K562 (cell line): ENCODE data around the gene TCF3.

Experiments used
- CEBPB ChIP-seq: fragments of 450-650 bp; IDR thresholded peaks from 2 replicates; pipeline ENCODE4 v1.6.1; 2016; ENCODE audit warnings: missing genetic modification characterization, missing compliant biosample characterization
- CXXC5 ChIP-seq: fragments of 250-450 bp; sonication (Bioruptor Pico); IDR thresholded peaks from 2 replicates; pipeline ENCODE4 v1.8.0; 2022; ENCODE audit warnings: inconsistent platforms, mild to moderate bottlenecking, moderate library complexity
- RFX5 ChIP-seq: IDR thresholded peaks from 2 replicates; pipeline ENCODE4 v1.6.1; 2011; ENCODE audit warnings: low read depth, mild to moderate bottlenecking, improper control_type of control experiment, low read length
- ZNF165 ChIP-seq: fragments of 250-450 bp; sonication (Bioruptor Pico); IDR thresholded peaks from 2 replicates; pipeline ENCODE4 v1.4.0; 2020; ENCODE audit warnings: borderline replicate concordance
- TF ChIP-seq, protein P1 (sequence below), 3 experiments: IDR thresholded peaks in 2 of 3; conservative IDR thresholded peaks in 1 of 3; 2 replicates each; pipeline ENCODE4 v1.5.1; 2011 to 2012; ENCODE audit warnings: low read length in 3 of 3, mild to moderate bottlenecking in 3 of 3, control low read depth in 2 of 3, improper control_type of control experiment in 1 of 3, inconsistent platforms in 1 of 3, low read depth in 1 of 3, mixed read lengths in 1 of 3, moderate library complexity in 1 of 3; ENCODE audit not compliant: insufficient read depth in 2 of 3
- TF ChIP-seq, protein P2 (sequence below): fragments of 450-650 bp; IDR thresholded peaks from 2 replicates; pipeline ENCODE4 v1.6.1; 2016; ENCODE audit warnings: borderline replicate concordance

DNA sequence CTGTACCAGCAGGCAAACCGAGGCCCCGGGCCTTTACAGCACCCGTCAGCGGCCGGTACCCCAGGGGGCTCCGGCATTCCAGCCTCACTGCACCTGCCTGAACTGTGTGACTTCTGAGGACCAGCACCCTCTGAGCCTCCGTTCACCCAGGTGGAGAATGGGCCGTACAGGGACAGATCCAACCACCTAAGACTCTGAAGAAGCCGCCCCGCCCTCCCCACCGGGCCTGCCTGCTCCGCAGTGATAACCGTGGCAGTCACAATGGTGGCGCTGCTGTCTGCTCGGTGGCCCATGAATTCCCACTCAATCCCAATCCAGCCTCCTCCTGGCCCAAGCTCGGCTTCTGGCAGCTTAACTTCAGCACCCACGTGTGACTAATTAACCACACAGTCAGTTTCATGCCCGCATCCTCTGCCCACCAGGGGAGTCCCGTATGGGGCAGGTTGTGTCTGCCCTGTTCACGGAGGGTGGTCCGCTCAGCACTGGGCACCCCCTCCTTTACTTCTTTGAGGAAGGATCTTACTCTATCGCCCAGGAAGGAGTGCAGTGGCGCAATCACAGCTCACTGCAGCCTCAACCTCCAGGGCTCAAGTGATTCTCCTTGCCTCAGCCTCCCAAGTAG is 3.4 kb downstream of the TCF3 start:
- TF ChIP-seq ZNF165 (CRISPR knock-in tag) (no peak), CXXC5 (CRISPR knock-in tag) (no peak), RFX5 (no peak), CEBPB (tag) (0 out of 2 replicates have a peak, but pooled peaks have one; percentile 23)
- TF ChIP-seq, protein P1, sequence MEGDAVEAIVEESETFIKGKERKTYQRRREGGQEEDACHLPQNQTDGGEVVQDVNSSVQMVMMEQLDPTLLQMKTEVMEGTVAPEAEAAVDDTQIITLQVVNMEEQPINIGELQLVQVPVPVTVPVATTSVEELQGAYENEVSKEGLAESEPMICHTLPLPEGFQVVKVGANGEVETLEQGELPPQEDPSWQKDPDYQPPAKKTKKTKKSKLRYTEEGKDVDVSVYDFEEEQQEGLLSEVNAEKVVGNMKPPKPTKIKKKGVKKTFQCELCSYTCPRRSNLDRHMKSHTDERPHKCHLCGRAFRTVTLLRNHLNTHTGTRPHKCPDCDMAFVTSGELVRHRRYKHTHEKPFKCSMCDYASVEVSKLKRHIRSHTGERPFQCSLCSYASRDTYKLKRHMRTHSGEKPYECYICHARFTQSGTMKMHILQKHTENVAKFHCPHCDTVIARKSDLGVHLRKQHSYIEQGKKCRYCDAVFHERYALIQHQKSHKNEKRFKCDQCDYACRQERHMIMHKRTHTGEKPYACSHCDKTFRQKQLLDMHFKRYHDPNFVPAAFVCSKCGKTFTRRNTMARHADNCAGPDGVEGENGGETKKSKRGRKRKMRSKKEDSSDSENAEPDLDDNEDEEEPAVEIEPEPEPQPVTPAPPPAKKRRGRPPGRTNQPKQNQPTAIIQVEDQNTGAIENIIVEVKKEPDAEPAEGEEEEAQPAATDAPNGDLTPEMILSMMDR (IDR thresholded peaks at IDR 0.05 in 2 of 3, conservative IDR thresholded peaks at IDR 0.05 in 1 of 3; ENCODE audit: insufficient read depth in 2 of 3, low read depth in 1 of 3, low read length in 3 of 3): no peak
- TF ChIP-seq, protein P2, sequence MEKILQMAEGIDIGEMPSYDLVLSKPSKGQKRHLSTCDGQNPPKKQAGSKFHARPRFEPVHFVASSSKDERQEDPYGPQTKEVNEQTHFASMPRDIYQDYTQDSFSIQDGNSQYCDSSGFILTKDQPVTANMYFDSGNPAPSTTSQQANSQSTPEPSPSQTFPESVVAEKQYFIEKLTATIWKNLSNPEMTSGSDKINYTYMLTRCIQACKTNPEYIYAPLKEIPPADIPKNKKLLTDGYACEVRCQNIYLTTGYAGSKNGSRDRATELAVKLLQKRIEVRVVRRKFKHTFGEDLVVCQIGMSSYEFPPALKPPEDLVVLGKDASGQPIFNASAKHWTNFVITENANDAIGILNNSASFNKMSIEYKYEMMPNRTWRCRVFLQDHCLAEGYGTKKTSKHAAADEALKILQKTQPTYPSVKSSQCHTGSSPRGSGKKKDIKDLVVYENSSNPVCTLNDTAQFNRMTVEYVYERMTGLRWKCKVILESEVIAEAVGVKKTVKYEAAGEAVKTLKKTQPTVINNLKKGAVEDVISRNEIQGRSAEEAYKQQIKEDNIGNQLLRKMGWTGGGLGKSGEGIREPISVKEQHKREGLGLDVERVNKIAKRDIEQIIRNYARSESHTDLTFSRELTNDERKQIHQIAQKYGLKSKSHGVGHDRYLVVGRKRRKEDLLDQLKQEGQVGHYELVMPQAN: no peak
